ENCODE results near the gene ABI3. TPM values are rescaled to one million over a fixed set of nuclear protein-coding genes. Genes with fewer than 3 reads are reported as not detected.
A peak's percentile ranks its signal among the peaks of the same experiment; 100 is the strongest.

The ABI3 gene
- total RNA-seq, 6 experiments from 2014 or later = 0.11 TPM; not detected in 5

- no peaks in the 10 kb centered on the region for H3K9me3 Mint-ChIP-seq
- H3K4me3 Mint-ChIP-seq = no peak overlapping the region
- no peak for DNase-seq
- peaks cover 48% of the 10 kb centered on the region for H3K27me3 Mint-ChIP-seq (ENCODE audit: insufficient read depth)
- TF ChIP-seq CTCF (IDR thresholded peaks at IDR 0.05) = no peak
- H3K36me3 Mint-ChIP-seq (ENCODE audit: low read depth) = no peaks in the 10 kb centered on the region
- H3K27ac Mint-ChIP-seq = no peak overlapping the region
- peaks cover 6% of the 10 kb centered on the region; the same call in 1 of the 2 replicates for H3K4me1 Mint-ChIP-seq (ENCODE audit: low read depth)
Measured at GRCh38 chr17:49224198-49224996, 13.9 kb downstream of the ABI3 start.

GRCh38 chr17:49224997-49225337 is 14.5 kb downstream of the ABI3 start:
- no peaks in the 10 kb centered on the region for H3K9me3 Mint-ChIP-seq
- H3K4me3 Mint-ChIP-seq = no peak overlapping the region
- no peaks in the 10 kb centered on the region for H3K36me3 Mint-ChIP-seq (ENCODE audit: low read depth)
- no peak for DNase-seq
- H3K27me3 Mint-ChIP-seq (ENCODE audit: insufficient read depth) = peaks cover 51% of the 10 kb centered on the region
- TF ChIP-seq CTCF (IDR thresholded peaks at IDR 0.05) = no peak
- no peak overlapping the region for H3K27ac Mint-ChIP-seq
- peaks cover 6% of the 10 kb centered on the region; the same call in 1 of the 2 replicates for H3K4me1 Mint-ChIP-seq (ENCODE audit: low read depth)

- H3K4me1 Mint-ChIP-seq (ENCODE audit: low read depth) = peaks cover 6% of the 10 kb centered on the region; the same call in 1 of the 2 replicates
- peaks cover 51% of the 10 kb centered on the region for H3K27me3 Mint-ChIP-seq (ENCODE audit: insufficient read depth)
- no peaks in the 10 kb centered on the region for H3K9me3 Mint-ChIP-seq
- no peak overlapping the region for H3K4me3 Mint-ChIP-seq
- no peak for TF ChIP-seq CTCF (IDR thresholded peaks at IDR 0.05)
- H3K36me3 Mint-ChIP-seq (ENCODE audit: low read depth) = no peaks in the 10 kb centered on the region
- no peak overlapping the region for H3K27ac Mint-ChIP-seq
- no peak for DNase-seq
Measured at GRCh38 chr17:49225554-49226236, 15.2 kb downstream of the ABI3 start.

- Mint-ChIP-seq H3K4me3 (no peak overlapping the region), H3K4me1 (ENCODE audit: low read depth) (peaks cover 12% of the 10 kb centered on the region; the same call in 1 of the 2 replicates), H3K9me3 (no peaks in the 10 kb centered on the region), H3K27me3 (ENCODE audit: insufficient read depth) (peaks cover 47% of the 10 kb centered on the region), H3K36me3 (ENCODE audit: low read depth) (no peaks in the 10 kb centered on the region), H3K27ac (no peak overlapping the region)
- TF ChIP-seq CTCF (IDR thresholded peaks at IDR 0.05) = no peak
- DNase-seq = no peak
Measured at GRCh38 chr17:49226771-49227435, 16.4 kb downstream of the ABI3 start.

GRCh38 chr17:49227436-49228261 is 17.1 kb downstream of the ABI3 start:
- Mint-ChIP-seq H3K27ac (no peak overlapping the region), H3K4me3 (no peak overlapping the region), H3K27me3 (ENCODE audit: insufficient read depth) (peaks cover 41% of the 10 kb centered on the region), H3K4me1 (ENCODE audit: low read depth) (peaks cover 12% of the 10 kb centered on the region; the same call in 1 of the 2 replicates), H3K36me3 (ENCODE audit: low read depth) (no peaks in the 10 kb centered on the region), H3K9me3 (no peaks in the 10 kb centered on the region)
- DNase-seq = peak; percentile 37
- peak; percentile 92 for TF ChIP-seq CTCF (IDR thresholded peaks at IDR 0.05)
